Left lung (tissue), 10 donors: Measurements from ENCODE around the gene NYNRIN. TPM values are rescaled to one million over a fixed set of nuclear protein-coding genes. Genes with fewer than 3 reads are reported as not detected.

Source experiments
- ATAC-seq: fragments of 200-7000 bp; cut with Tn5 transposase; one replicate; pipeline ENCODE4 v1.9.1; 2020; ENCODE audit warnings: moderate library complexity
- DNase-seq, 4 donors: peaks; one replicate each; pipeline ENCODE4 v3.0.0-alpha.2; 2013 to 2020
- H3K27ac ChIP-seq, 2 donors: fragments of 200-600 bp; sonication (generic) in 1 of 2; one replicate each; pipeline versions ENCODE4 v1.5.0 to v1.8.0; 2020 to 2021
- H3K27me3 ChIP-seq, 2 donors: fragments of 200-600 bp; sonication (generic) in 1 of 2; one replicate each; pipeline versions ENCODE4 v1.5.0 to v1.8.0; 2020 to 2021
- H3K36me3 ChIP-seq, 2 donors: fragments of 200-600 bp; sonication (generic) in 1 of 2; one replicate each; pipeline versions ENCODE4 v1.5.0 to v1.8.0; 2020 to 2021
- H3K4me1 ChIP-seq, 2 donors: fragments of 200-600 bp; one replicate each; pipeline ENCODE4 v1.8.0; 2021
- H3K4me3 ChIP-seq, 2 donors: fragments of 200-600 bp; sonication (generic) in 1 of 2; one replicate each; pipeline versions ENCODE4 v1.5.0 to v1.8.0; 2020 to 2021; ENCODE audit warnings: mild to moderate bottlenecking in 1 of 2
- H3K9me3 ChIP-seq, 2 donors: fragments of 200-600 bp; sonication (generic) in 1 of 2; one replicate each; pipeline versions ENCODE4 v1.5.0 to v1.8.0; 2020 to 2021
- CTCF ChIP-seq, 2 donors: fragments of 200-600 bp; sonication (generic) in 1 of 2; IDR thresholded peaks; one replicate each; pipeline versions ENCODE4 v1.5.0 to v1.8.0; 2021; ENCODE audit warnings: antibody characterized with exemption in 2 of 2
- intact Hi-C, 2 donors: fragments of 100-400 bp; cut with DNase I; formaldehyde crosslinking; loops; one replicate each; pipeline versions ENCODE4 v1.11.2 to v1.14.2; 2022
- polyA plus RNA-seq, 6 donors: library from polyadenylated mRNA; unstranded; fragments of 120-200 nt; gene quantifications; one replicate each; pipeline ENCODE4 v1.2.1, GENCODE V29; 2013; ENCODE audit not compliant: insufficient read length in 6 of 6
- total RNA-seq, 2 donors: library from RNA; stranded (reverse); fragmentation: NEBNext Ultra II Directional; extraction: Animal tissue kit (Norgen Biotek cat#: 25700); gene quantifications; one replicate each; pipeline ENCODE4 v1.2.1, GENCODE V29; 2021
- donor health status: DM: no; HTN: yes; CAD: no.
- donor health status: DM: no; HTN: no; CAD: no.

The NYNRIN gene
- total and polyA plus RNA-seq, 8 donors: 16.2 to 120 (median 91.9) TPM

- no peaks in the 10 kb centered on the region for H3K36me3 ChIP-seq
- no peak overlapping the region for H3K4me3 ChIP-seq
- H3K4me1 ChIP-seq: peaks cover 2 to 11% of the 10 kb centered on the region in 2 donors
- no peaks in the 10 kb centered on the region for H3K27me3 ChIP-seq
- peak; percentile 75 for ATAC-seq
- intact Hi-C loops: no loop called here
- DNase-seq: peak in 1 of 4 donors; percentile 59
- no peak for TF ChIP-seq CTCF (IDR thresholded peaks at IDR 0.05)
- H3K9me3 ChIP-seq: no peaks in the 10 kb centered on the region
- H3K27ac ChIP-seq: no peak overlapping the region
Observed at GRCh38 chr14:24392325-24393091, 6.3 kb upstream of the NYNRIN start.

- Histone ChIP-seq H3K4me3 (no peak overlapping the region), H3K9me3 (no peaks in the 10 kb centered on the region), H3K27me3 (no peaks in the 10 kb centered on the region), H3K4me1 (peaks cover 0 to 26% of the 10 kb centered on the region in 2 donors), H3K36me3 (no peaks in the 10 kb centered on the region), H3K27ac (no peak overlapping the region)
- intact Hi-C loops: no loop called here
- ATAC-seq (no peak), DNase-seq (no peak)
- TF ChIP-seq CTCF (IDR thresholded peaks at IDR 0.05): no peak
Observed at GRCh38 chr14:24394275-24394674, 4.5 kb upstream of the NYNRIN start.

- no peaks in the 10 kb centered on the region for H3K27me3 ChIP-seq
- H3K4me1 ChIP-seq: peaks cover 0 to 37% of the 10 kb centered on the region in 2 donors
- H3K36me3 ChIP-seq: no peaks in the 10 kb centered on the region
- H3K27ac ChIP-seq: no peak overlapping the region
- ATAC-seq: peak; percentile 5
- H3K9me3 ChIP-seq: no peaks in the 10 kb centered on the region
- intact Hi-C loops: no loop called here
- no peak overlapping the region for H3K4me3 ChIP-seq
- no peak for DNase-seq
- no peak for TF ChIP-seq CTCF (IDR thresholded peaks at IDR 0.05)
Observed at GRCh38 chr14:24395609-24396582, 2.9 kb upstream of the NYNRIN start.

GRCh38 chr14:24397639-24398292, 1.0 kb upstream of the NYNRIN start:
- H3K27me3 ChIP-seq: no peaks in the 10 kb centered on the region
- peaks cover under 1 to 37% of the 10 kb centered on the region in 2 donors for H3K4me1 ChIP-seq
- H3K4me3 ChIP-seq: no peak overlapping the region
- no peak for TF ChIP-seq CTCF (IDR thresholded peaks at IDR 0.05)
- DNase-seq (no peak), ATAC-seq (no peak)
- H3K27ac ChIP-seq: peak overlapping the region; percentile 56 to 68
- no peaks in the 10 kb centered on the region for H3K9me3 ChIP-seq
- H3K36me3 ChIP-seq: no peaks in the 10 kb centered on the region
- intact Hi-C loops: no loop called here
